Mucosa of descending colon (tissue), 3 donors: ENCODE results near the gene DTNA. TPM values are rescaled to one million over a fixed set of nuclear protein-coding genes. Genes with fewer than 3 reads are reported as not detected.
A peak's percentile ranks its signal among the peaks of the same experiment; 100 is the strongest.
"Not testable (repeated sequence)": the region's sequence is repeated elsewhere in the genome, so short reads cannot be mapped to it uniquely, and the experiment has no call there.

ENCODE experiments used
- ATAC-seq: fragments of 200-7000 bp; cut with Tn5 transposase; one replicate; pipeline ENCODE4 v1.9.1; 2020; ENCODE audit warnings: mild to moderate bottlenecking, moderate library complexity
- DNase-seq, 3 donors: peaks; one replicate each; pipeline ENCODE4 v3.0.0-alpha.2; 2020
- H3K36me3 ChIP-seq: fragments of 200-600 bp; one replicate; pipeline ENCODE4 v1.8.0; 2021; ENCODE audit warnings: low read depth, mild to moderate bottlenecking
- H3K4me1 ChIP-seq: fragments of 200-600 bp; one replicate; pipeline ENCODE4 v1.8.0; 2021; ENCODE audit warnings: low read depth, mild to moderate bottlenecking
- H3K4me3 ChIP-seq: fragments of 200-600 bp; one replicate; pipeline ENCODE4 v1.8.0; 2021; ENCODE audit warnings: mild to moderate bottlenecking
- H3K9me3 ChIP-seq: fragments of 200-600 bp; one replicate; pipeline ENCODE4 v1.8.0; 2021; ENCODE audit warnings: mild to moderate bottlenecking
- CTCF ChIP-seq: fragments of 200-600 bp; IDR thresholded peaks from one replicate; pipeline ENCODE4 v1.8.0; 2022; ENCODE audit warnings: antibody characterized with exemption, mild to moderate bottlenecking
- intact Hi-C, 2 donors: fragments of 100-400 bp; cut with DNase I in 1 of 2; cut with micrococcal nuclease in 1 of 2; formaldehyde crosslinking; loops; one replicate each; pipeline versions ENCODE4 v1.11.0 to v1.11.1; 2022; cut with DNase I, micrococcal nuclease
- total RNA-seq, 3 donors: library from RNA; stranded (reverse); fragmentation: NEBNext Ultra II Directional in 2 of 3; extraction: Animal tissue kit (Norgen Biotek cat#: 25700) in 2 of 3; gene quantifications; one replicate each; pipeline versions ENCODE4 v1.2.1 to v1.2.4, GENCODE V29; 2021 to 2023
- donor health status: DM: no; HTN: no; CAD: no; lungs with moderate emphysema.
- donor health status: DM: no; HTN: no; CAD: no.
- donor health status: DM: no; HTN: yes; CAD: no.

The DTNA gene
- total RNA-seq, 3 donors from 2014 or later: 2.8 to 23.5 (median 7.4) TPM

DNA sequence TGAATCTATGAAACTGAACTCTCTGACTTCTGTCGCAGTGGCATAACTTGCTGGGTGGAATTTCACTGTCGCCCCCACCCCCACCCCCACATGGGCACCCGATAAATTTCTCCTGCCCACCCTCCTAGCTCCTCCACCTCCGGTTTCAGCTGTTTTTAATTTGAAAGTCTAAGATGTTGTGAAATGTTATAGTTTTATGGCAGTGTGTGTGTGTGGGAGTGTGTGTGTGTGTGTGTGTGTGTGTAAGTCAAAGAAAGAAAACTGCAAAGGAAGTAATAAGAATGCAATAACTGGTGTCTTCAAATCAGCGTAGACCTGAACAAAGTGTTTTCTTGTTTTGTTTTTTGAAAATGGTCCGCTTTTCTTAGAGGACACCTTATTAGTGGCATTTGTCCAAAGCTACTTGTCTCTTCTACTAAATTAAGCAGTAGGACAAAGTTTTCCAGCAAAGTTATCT, 388 bp downstream of the DTNA start:
- peak in 1 of 3 donors; percentile 33 for DNase-seq
- no peak overlapping the region for H3K4me3 ChIP-seq
- TF ChIP-seq CTCF: no peak
- intact Hi-C loops: no loop called here
- no peaks in the 10 kb centered on the region for H3K36me3 ChIP-seq
- no peaks in the 10 kb centered on the region for H3K9me3 ChIP-seq
- peak; percentile 41 for ATAC-seq
- H3K4me1 ChIP-seq: no peaks in the 10 kb centered on the region

DNA sequence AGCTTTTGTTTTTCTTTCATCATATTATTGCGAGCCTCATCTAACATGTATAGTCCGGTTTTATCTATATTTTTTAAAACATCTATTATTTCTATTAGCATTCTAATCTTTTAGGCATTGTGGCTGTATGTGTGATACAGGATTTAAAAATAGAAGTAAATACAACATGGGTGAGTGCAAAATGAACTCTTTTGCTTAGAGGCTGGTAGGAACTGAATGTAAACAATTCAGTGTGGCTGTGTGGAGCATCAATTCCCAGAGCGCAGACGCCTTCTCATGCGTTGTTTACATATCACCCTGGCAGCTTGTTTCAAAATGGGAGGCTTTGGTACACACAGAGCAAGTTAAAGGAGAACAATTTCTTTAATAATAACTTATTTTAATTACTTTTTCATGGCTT, 836 bp downstream of the DTNA start:
- no peak for DNase-seq
- H3K9me3 ChIP-seq: no peaks in the 10 kb centered on the region
- intact Hi-C loops: no loop called here
- no peaks in the 10 kb centered on the region for H3K4me1 ChIP-seq
- no peaks in the 10 kb centered on the region for H3K36me3 ChIP-seq
- H3K4me3 ChIP-seq: no peak overlapping the region
- no peak for TF ChIP-seq CTCF
- ATAC-seq: peak; percentile 35

- H3K4me3 ChIP-seq, H3K4me1 ChIP-seq, H3K36me3 ChIP-seq, DNase-seq, ATAC-seq, H3K9me3 ChIP-seq, intact Hi-C loops: not testable (repeated sequence)
Observed at GRCh38 chr18:34716111-34716510, 6.0 kb downstream of the DTNA start.

DNA sequence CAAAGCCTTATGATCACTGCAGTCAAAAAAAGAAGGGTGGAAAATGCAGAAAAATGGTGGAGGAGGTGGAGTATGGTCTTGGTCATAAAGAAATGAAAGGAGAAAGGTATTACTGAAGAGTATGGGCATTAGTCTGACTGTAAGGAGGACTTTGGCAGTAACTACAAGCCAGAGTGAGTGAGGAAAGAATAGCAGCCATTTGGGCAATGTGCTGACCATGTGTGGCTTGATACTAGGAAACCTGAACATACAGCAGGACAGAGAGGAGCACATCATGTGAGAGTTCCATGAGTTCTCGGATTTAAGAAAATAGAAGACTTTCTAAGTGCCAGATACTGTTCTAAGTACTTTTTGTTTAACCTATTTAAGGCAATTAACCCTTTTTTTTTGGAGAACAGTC, 8.5 kb downstream of the DTNA start:
- no peak for TF ChIP-seq CTCF
- DNase-seq: no peak
- intact Hi-C loops: no loop called here
- Histone ChIP-seq H3K36me3 (no peaks in the 10 kb centered on the region), H3K9me3 (no peaks in the 10 kb centered on the region), H3K4me1 (no peaks in the 10 kb centered on the region), H3K4me3 (no peak overlapping the region)
- no peak for ATAC-seq

DNA sequence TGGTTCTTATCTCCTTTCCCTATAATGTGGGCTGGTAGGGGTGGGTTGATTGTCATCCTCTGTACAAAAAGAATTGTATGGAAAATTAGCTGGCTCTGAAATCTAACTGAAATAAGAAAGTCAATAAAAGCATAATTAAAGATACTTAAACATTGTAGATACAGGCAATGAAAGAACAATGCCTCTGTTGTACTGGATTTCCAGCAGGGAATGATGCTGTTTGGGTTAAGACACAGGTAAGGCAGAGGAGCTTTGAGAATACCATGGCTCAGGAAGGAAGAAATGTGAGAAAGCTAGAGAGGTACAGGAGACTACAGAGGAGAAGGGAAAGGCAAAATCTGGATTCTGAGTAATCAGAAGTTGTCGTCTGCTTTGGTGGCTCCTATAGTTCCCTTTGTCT, 10.1 kb downstream of the DTNA start:
- Histone ChIP-seq H3K4me1 (no peaks in the 10 kb centered on the region), H3K9me3 (no peaks in the 10 kb centered on the region), H3K4me3 (no peak overlapping the region), H3K36me3 (no peaks in the 10 kb centered on the region)
- DNase-seq (no peak), ATAC-seq (peak; percentile 54)
- TF ChIP-seq CTCF: no peak
- intact Hi-C loops: no loop called here

DNA sequence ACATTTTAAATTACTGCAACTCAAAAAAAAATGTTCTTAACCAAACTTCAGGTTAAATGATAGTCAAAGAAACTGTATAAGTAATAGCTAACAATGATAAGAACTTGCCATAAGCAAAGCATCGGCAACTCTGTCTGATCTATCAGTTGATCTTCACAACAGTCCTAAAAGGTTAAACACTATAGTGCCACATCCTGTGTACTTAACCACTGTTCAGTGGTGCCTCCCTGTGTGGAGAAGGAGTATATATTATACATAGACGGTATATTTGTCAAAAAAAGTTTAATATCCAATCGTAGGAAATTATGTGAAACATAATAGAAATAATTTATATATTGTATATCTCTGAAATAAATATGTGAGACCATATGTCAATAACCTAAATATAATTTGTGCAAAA, 13.0 kb downstream of the DTNA start:
- Histone ChIP-seq H3K36me3 (no peaks in the 10 kb centered on the region), H3K4me1 (no peaks in the 10 kb centered on the region), H3K4me3 (no peak overlapping the region), H3K9me3 (no peaks in the 10 kb centered on the region)
- intact Hi-C loops: no loop called here
- no peak for TF ChIP-seq CTCF
- ATAC-seq: no peak
- DNase-seq: no peak

DNA sequence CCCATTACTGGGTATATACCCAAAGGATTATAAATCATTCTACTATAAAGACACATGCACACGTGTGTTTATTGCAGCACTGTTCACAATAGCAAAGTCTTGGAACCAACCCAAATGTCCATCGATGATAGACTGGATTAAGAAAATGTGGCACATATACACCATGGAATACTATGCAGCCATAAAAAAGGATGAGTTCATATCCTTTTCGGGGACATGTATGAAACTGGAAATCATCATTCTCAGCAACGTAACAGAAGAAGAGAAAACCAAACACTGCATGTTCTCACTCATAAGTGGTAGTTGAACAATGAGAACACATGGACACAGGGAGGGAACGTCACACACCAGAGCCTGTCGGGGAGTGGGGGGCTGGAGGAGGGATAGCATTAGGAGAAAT, 15.6 kb downstream of the DTNA start:
- H3K4me1 ChIP-seq, ATAC-seq, intact Hi-C loops: not testable (repeated sequence)

More for the DNA sequence above, 15.6 kb downstream of the DTNA start:
- DNase-seq, H3K36me3 ChIP-seq, H3K4me3 ChIP-seq, H3K9me3 ChIP-seq: not testable (repeated sequence)
